Renal cortex interstitium (tissue), 11 donors: ENCODE results near the gene PELI1. TPM values are rescaled to one million over a fixed set of nuclear protein-coding genes. Genes with fewer than 3 reads are reported as not detected.

Experiments used
- DNase-seq, 11 donors: peaks; one replicate each; pipeline ENCODE4 v3.0.0-alpha.2; 2013; ENCODE audit warnings: low read depth in 9 of 11, low spot score in 4 of 11; ENCODE audit errors: extremely low read depth in 1 of 11
- polyA plus RNA-seq, 3 donors: library from polyadenylated mRNA; unstranded; fragments of 120-200 nt; gene quantifications; one replicate each; pipeline ENCODE4 v1.2.1, GENCODE V29; 2013; ENCODE audit not compliant: insufficient read length in 3 of 3

PELI1 gene
- polyA plus RNA-seq, 3 donors = 31.2 to 40.3 (median 33.3) TPM

DNA sequence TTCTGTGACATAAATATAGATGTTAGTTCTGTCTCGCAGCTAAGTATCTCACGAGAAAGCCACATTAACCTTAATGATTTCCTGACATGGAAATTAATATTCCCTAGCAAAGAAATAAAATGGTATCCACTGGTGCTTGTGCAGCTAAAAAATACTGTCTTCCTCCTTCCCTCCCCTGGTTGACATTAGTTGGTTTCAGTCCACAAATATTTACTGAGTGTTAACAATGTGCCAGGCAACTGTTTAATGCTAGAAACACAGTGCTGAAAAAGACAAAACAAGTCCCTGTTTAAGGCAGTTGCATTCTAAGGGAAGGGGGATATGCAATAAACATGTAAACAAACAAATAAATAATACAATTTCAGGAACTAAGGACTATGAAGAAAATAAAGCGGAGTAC lies 80.8 kb downstream of the PELI1 start:
- no peak for DNase-seq

DNA sequence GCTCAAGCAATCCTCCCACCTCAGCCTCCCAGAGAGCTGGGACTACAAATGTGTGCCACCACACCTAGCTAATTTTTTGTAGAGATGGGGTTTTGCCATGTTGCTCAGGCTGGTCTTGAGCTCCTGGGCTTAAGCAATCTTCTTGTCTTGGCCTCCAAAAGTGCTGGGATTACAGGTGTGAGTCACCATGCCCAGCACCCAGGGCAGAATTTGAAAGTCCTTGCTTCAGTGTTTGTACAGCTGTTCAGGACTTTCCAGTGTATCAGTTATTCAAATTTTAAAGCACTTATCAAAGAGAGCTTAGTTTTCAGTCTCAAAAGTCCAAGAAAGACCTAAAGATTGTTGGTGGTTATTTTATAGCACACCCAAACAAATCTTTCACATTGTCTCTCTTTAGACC lies 81.4 kb downstream of the PELI1 start:
- no peak for DNase-seq

DNA sequence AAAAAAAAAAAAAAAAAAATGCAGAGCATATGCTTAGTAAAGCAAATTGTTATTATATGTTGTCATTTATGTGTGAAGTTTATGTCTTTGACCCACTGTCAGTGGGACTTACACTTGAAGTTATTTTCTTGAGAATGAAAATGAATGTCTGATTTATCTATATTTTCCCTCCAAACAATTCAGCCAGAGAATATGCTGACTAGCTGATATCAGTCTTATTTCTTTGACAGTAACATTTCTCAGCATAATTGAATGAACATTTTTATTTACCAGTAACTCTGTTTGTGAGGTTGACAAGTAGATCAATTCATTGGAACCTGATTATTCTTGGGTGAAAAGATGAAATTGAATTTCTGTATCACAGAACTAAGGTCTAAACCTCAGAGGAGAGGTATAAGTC lies 85.0 kb downstream of the PELI1 start:
- DNase-seq = no peak

DNA sequence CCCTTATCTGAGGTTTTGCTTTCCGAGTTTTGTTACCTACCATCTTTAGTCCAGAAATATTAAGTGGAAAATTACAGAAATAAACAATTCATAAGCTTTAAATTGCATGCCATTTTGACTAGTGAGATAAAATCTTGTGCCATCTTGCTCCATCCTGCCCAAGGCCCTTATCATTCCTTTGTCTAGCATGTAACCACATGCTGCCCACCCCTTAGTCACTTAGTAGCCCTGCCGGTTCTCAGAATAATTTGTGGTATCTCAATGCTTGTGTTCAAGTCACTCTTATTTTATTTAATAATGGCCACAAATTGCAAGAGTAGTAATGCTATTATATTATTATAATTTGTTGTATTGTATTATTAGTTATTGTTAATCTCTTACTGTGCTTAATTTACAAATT lies 88.2 kb downstream of the PELI1 start:
- no peak for DNase-seq

DNA sequence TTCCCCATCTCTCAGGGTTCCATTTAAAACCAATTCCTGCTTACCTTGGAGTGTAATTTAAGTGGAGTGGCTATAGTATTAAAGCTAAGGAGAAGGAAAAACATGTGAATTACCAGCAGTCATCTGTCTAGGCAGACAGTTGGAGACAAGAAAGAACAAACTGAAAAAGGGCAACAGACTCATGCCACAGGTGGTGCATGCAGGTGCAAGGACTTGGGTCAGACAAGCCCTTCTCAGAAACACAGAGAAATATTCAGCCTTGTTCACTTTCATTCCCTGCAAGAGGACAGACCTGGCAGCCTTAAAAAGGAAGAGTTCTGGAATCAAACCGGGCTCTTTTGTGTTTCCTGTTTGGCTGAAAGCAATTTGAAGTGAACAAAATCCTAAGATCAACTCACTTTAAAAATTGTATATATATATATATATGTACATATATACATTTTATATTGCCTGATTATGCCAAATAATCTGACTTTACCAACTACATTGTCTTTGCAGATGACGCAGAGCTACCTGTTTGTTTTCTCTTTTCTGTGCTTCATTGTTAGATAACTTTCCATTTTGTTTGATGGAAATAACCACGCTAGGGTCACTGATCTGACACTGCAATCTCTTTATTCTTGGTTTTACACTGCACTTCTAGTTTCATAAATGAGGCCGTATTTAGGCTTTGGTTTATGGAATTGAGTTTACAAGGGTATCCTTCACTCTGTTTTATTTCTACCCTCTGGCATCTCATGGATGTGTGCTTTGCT lies 89.9 kb downstream of the PELI1 start:
- no peak for DNase-seq

DNA sequence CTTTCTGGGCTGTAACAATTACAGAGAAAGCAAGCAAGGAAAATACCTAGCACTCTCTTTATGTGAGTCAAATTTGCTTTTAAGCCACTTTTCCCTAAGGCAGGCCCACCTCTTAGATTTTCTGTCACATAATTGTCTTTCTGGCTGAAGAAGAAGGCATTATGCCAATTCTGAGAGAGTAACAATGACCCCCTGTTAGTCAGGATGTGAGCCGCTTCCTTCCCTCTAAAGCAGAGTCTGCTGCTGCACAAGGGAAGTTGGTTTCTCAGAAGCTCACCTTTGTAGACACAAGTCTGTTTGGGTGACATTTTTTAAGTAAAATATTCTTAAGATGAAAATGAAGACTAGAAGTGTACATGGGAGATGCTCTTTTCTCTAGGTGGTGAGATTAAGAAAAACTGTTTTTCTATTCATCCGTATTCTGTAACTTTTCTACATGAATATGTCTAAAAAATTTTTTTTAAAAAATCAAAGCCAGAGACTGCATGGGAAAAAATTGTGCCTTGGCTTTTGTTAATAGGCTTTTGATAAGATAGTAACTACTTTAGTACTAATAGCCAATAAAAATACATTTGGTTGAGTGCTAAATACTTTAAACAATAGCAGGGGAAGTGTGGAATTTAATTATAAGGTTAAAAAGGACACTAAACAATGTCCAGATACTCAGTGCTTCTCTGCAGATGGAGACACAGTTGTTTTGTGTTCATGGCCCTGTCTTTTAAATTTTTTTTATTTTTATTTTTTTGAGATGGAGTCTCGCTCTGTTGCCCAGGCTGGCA lies 91.6 kb downstream of the PELI1 start:
- no peak for DNase-seq

DNA sequence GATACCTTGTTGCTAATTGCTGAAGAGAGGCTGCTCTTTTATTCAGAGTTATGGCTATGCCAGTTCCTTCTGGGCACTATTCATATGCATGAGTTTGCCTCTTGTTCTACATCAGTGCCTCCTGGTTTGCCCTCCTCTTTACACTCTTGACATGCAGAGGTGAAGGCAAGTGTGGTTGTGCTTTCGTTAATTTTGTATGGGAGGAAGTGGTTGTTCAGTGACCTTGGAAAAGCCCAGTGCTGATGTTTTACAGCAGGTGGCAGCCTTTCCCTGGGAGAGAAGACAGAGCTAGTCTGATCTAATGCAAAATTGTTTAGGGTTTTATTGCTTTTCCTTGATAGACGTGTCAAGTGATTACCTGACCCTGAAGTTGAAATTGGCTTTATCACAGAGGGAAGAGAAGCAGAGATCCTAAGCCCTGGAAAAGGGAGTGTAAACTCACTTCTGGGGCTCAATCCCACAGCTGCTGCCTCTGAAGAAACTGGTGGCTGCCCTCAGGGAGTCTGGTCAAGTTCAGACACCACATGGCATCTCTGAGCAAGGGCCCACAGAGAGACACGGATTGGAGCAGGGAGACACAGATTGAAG lies 94.5 kb downstream of the PELI1 start:
- DNase-seq = peak; percentile 40 to 79 (median 61)

DNA sequence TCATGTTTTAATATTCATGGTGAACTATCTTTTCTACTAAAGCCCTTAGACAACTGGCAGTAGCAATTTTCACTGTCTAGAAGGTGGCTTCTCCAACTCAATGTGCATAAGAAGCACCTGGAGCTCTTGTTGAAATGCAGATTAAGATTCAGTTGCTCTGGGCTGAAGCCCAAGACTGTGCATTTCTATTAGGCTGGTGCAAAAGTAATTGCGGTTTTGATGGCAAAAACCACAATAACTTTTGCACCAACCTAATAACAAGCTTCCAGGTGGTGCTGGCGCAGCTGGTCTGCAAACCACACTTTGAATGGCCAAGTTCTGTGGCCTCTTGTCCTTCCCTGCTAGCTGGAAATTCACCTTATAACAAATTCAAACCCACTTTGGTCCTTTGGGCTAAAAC lies 98.3 kb downstream of the PELI1 start:
- DNase-seq = no peak

Other genes starting within 250 kb of the PELI1 start
- 10 to 100 TPM; 44.5 to 58.5 (median 46.1) TPM for gene VPS54, start 125.0 kb downstream of the PELI1 start, polyA plus RNA-seq